ENCODE results near the gene TUT1. TPM values are rescaled to one million over a fixed set of nuclear protein-coding genes. Genes with fewer than 3 reads are reported as not detected.

TUT1 gene
- total RNA-seq, 1 experiment from 2014 or later = 40.0 TPM

- no peak for TF ChIP-seq ARID4B (CRISPR knock-in tag; IDR thresholded peaks at IDR 0.05; ENCODE audit: borderline replicate concordance)
- TF ChIP-seq ZNF263 (CRISPR knock-in tag; IDR thresholded peaks at IDR 0.05; ENCODE audit: low read depth) = no peak
- no peak for TF ChIP-seq SOX15 (CRISPR knock-in tag; IDR thresholded peaks at IDR 0.05)
- TF ChIP-seq ZNF532 (CRISPR knock-in tag; IDR thresholded peaks at IDR 0.05; ENCODE audit: borderline replicate concordance) = no peak
- no peak for TF ChIP-seq MLX (CRISPR knock-in tag; IDR thresholded peaks at IDR 0.05)
Observed at GRCh38 chr11:62540804-62541701, 50.3 kb downstream of the TUT1 start (continued).

GRCh38 chr11:62539238-62539925, 51.9 kb downstream of the TUT1 start:
- Mint-ChIP-seq H3K4me1 (peaks cover 36% of the 10 kb centered on the region), H3K4me3 (no peak overlapping the region), H3K27me3 (ENCODE audit: low read depth) (peaks cover 34% of the 10 kb centered on the region), H3K9me3 (no peaks in the 10 kb centered on the region), H3K27ac (no peak overlapping the region), H3K36me3 (no peaks in the 10 kb centered on the region)
- DNase-seq (ENCODE audit: low spot score) (no peak), ATAC-seq (no peak)
- CTCF ChIA-PET = interaction anchor here (1.1 to 13.3 kb wide), 5 partner anchors 12 to 145 kb away, joined by 3 to 552 read pairs (median 7); partner anchors contain the start of gene SCGB1A1
- POLR2A ChIA-PET = no interaction called here
- TF ChIP-seq ZNF232 (CRISPR knock-in tag; IDR thresholded peaks at IDR 0.05) = no peak
- no peak for TF ChIP-seq ZBTB21 (CRISPR knock-in tag; IDR thresholded peaks at IDR 0.05; ENCODE audit: borderline replicate concordance)
- TF ChIP-seq FOXK1 (CRISPR knock-in tag; IDR thresholded peaks at IDR 0.05) = no peak
- no peak for TF ChIP-seq ZNF423 (CRISPR knock-in tag; IDR thresholded peaks at IDR 0.05)
- TF ChIP-seq ATF3 (CRISPR knock-in tag; conservative IDR thresholded peaks at IDR 0.05) = no peak
- no peak for TF ChIP-seq ZNF138 (CRISPR knock-in tag; conservative IDR thresholded peaks at IDR 0.05)
- TF ChIP-seq GTF2I (CRISPR knock-in tag; conservative IDR thresholded peaks at IDR 0.05) = no peak
- no peak for TF ChIP-seq NR3C1 (CRISPR knock-in tag; conservative IDR thresholded peaks at IDR 0.05; ENCODE audit: low read depth)
- no peak for TF ChIP-seq OVOL2 (CRISPR knock-in tag; IDR thresholded peaks at IDR 0.05; ENCODE audit: borderline replicate concordance)
- no peak for TF ChIP-seq NFATC4 (CRISPR knock-in tag; IDR thresholded peaks at IDR 0.05)
